Panc1 (cell line): ENCODE results near the gene MIA3. TPM values are rescaled to one million over a fixed set of nuclear protein-coding genes. Genes with fewer than 3 reads are reported as not detected.
A peak's percentile ranks its signal among the peaks of the same experiment; 100 is the strongest.

ENCODE experiments used
- ATAC-seq: fragments of 200-7000 bp; cut with Tn5 transposase; 2 replicates; pipeline ENCODE4 v1.9.1; 2020; ENCODE audit warnings: mild to moderate bottlenecking, moderate library complexity
- BruUV-seq: library from RNA; stranded (reverse); fragments of 400-500 nt; replicated peaks from 2 replicates; lab custom pipeline; 2021; lab: Mats Ljungman, UMichigan
- CTCF ChIA-PET: fragments of 300-600 bp; sonication (Branson Sonifier 250); formaldehyde crosslinking; loops from one replicate; lab custom pipeline; 2022; ENCODE audit warnings: antibody characterized with exemption; lab: Charles Lee
- POLR2A ChIA-PET: fragments of 300-600 bp; sonication (Branson Sonifier 250); formaldehyde crosslinking; loops from one replicate; lab custom pipeline; 2022; ENCODE audit warnings: antibody characterized with exemption; lab: Charles Lee
- DNase-seq: peaks from one replicate; pipeline ENCODE4 v3.0.0-alpha.2; 2010; ENCODE audit warnings: low read depth, low spot score
- H3K27ac ChIP-seq: 2 replicates; pipeline ENCODE4 v1.5.1; 2011; ENCODE audit warnings: mild to moderate bottlenecking, low read length, inconsistent platforms
- H3K27me3 ChIP-seq: fragments of 200-500 bp; sonication (Bioruptor generic); 2 replicates; pipeline ENCODE4 v1.6.0; 2014; ENCODE audit warnings: low read length, inconsistent platforms; ENCODE audit not compliant: control insufficient read depth, insufficient read depth
- H3K36me3 ChIP-seq: fragments of 200-500 bp; sonication (Bioruptor generic); 2 replicates; pipeline ENCODE4 v1.5.1; 2014; ENCODE audit warnings: inconsistent platforms, mild to moderate bottlenecking, low read length, moderate library complexity; ENCODE audit not compliant: control insufficient read depth, insufficient read depth
- H3K4me1 ChIP-seq: 2 replicates; pipeline ENCODE4 v1.5.1; 2011; ENCODE audit warnings: inconsistent platforms, mild to moderate bottlenecking, low read length, moderate library complexity; ENCODE audit not compliant: control insufficient read depth, insufficient read depth
- H3K4me3 ChIP-seq, 2 experiments: 2 replicates each; pipeline ENCODE4 v1.5.1; 2011 to 2012; ENCODE audit warnings: low read depth in 2 of 2, low read length in 2 of 2, mild to moderate bottlenecking in 2 of 2, inconsistent platforms in 1 of 2, moderate library complexity in 1 of 2
- H3K9me3 ChIP-seq: fragments of 200-500 bp; sonication (Bioruptor generic); 2 replicates; pipeline ENCODE4 v1.5.1; 2014; ENCODE audit warnings: low read depth, mild to moderate bottlenecking, inconsistent platforms, low read length, moderate library complexity; ENCODE audit not compliant: control insufficient read depth, insufficient read depth
- POLR2AphosphoS5 ChIP-seq: IDR thresholded peaks from 2 replicates; pipeline ENCODE4 v1.6.1; 2012; ENCODE audit warnings: mild to moderate bottlenecking, low read depth, low read length, moderate library complexity
- REST ChIP-seq, 2 experiments: IDR thresholded peaks; 2 replicates each; pipeline ENCODE4 v1.6.1; 2011 to 2012; ENCODE audit warnings: low read depth in 2 of 2, control low read depth in 1 of 2, low read length in 1 of 2, mild to moderate bottlenecking in 1 of 2, moderate library complexity in 1 of 2; ENCODE audit not compliant: insufficient read depth in 1 of 2
- SIN3A ChIP-seq: IDR thresholded peaks from 2 replicates; pipeline ENCODE4 v1.6.1; 2012; ENCODE audit warnings: low read depth, mild to moderate bottlenecking, low read length, moderate library complexity, borderline replicate concordance; ENCODE audit not compliant: insufficient read depth
- TCF7L2 ChIP-seq: IDR thresholded peaks from 2 replicates; pipeline ENCODE4 v1.6.1; 2011; ENCODE audit warnings: mild to moderate bottlenecking, low read depth, low read length, inconsistent platforms
- in situ Hi-C: cut with HindIII; loops from 2 replicates; pipeline ENCODE4 v1.10.0; 2016; ENCODE audit warnings: low sequenced_read_pairs, low pct_unique_long_range_greater_than_20kb
- intact Hi-C: fragments of 100-400 bp; cut with micrococcal nuclease; formaldehyde crosslinking; loops from one replicate; pipeline ENCODE4 v1.10.0; 2022; ENCODE audit not compliant: unreplicated experiment
- total RNA-seq: library from RNA; stranded (reverse); gene quantifications from one replicate; pipeline ENCODE4 v1.2.1, GENCODE V29; 2021; ENCODE audit not compliant: unreplicated experiment
- TF ChIP-seq, protein P1 (sequence below): fragments of 450-650 bp; IDR thresholded peaks from 2 replicates; pipeline ENCODE4 v1.5.1; 2017; ENCODE audit warnings: mild to moderate bottlenecking

MIA3 gene
- total RNA-seq, 1 experiment from 2014 or later, result 53.5 TPM

DNA sequence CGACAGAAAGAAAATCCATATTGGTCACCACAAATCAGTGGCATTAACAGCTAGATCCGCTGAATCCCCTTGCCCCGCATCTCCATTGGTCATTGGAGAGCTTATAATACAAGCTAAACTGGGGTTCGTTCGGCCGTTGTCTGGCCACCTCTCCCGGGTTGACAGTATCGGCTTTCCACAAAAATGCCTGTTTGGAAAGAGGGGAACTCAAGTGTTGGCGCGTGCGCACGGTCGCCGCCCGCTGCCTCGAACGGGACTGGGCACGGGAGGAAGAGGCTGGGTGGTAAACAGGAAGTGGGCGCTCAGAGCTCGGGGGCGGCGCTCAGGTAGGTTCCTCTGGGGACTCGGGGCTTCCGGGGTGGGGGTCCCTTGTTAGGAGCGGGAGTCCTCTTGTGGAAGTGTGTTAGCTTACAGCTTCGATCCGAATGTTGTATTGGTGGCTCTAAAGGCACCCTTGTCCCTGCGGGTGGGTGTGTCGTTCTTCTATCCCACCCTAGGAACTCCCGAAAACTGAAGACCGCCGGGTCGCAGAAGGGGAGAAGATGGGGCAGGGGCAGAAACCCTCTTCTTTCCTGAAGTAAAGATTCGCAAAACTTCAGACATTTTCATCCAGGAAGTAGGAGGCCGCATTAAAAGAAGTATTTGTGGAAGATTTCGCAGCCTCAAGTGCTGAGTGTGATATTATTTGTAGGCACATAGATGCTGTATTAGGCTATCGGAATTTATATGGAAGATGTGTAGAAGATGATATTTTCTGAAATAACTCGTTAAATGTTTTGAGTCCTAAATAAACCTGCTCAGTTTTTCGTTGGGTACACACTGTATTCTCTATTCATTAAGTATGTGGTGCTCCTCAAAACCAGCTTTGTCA, 95.4 kb downstream of the MIA3 start:
- H3K9me3 ChIP-seq, result no peaks in the 10 kb centered on the region
- BruUV-seq, result no TSS peak
- ChIA-PET CTCF (interaction anchor here (0.6 kb wide), 1 partner anchor 43 kb away, joined by 4 read pairs; no protein-coding TSS in a partner anchor), POLR2A (interaction anchor here (0.5 to 0.7 kb wide), 2 partner anchors 30 to 845 kb away, joined by 6 to 8 read pairs; no protein-coding TSS in a partner anchor)
- peak; percentile 85 for ATAC-seq
- H3K36me3 ChIP-seq, result peaks cover 16% of the 10 kb centered on the region
- H3K4me3 ChIP-seq, result peak overlapping the region; percentile 80 to 99
- TF ChIP-seq TCF7L2 (no peak), SIN3A (peak; percentile 87; the same call in 1 of the 2 replicates)
- H3K27ac ChIP-seq, result peak overlapping the region; percentile 100
- H3K4me1 ChIP-seq, result peaks cover 9% of the 10 kb centered on the region
- intact Hi-C loops, result loop anchor here (5.0 kb wide), 1 partner anchor 246 kb away; no protein-coding TSS in a partner anchor
- in situ Hi-C loops, result no loop called here
- no peaks in the 10 kb centered on the region for H3K27me3 ChIP-seq
- peak; percentile 83 for DNase-seq

GRCh38 chr1:222716393-222716792, 98.5 kb downstream of the MIA3 start:
- H3K4me1 ChIP-seq, result no peaks in the 10 kb centered on the region
- BruUV-seq, result no TSS peak
- DNase-seq (no peak), ATAC-seq (no peak)
- CTCF ChIA-PET, result no interaction called here
- POLR2A ChIA-PET, result no interaction called here
- H3K9me3 ChIP-seq, result no peaks in the 10 kb centered on the region
- peaks cover 40% of the 10 kb centered on the region for H3K36me3 ChIP-seq
- in situ Hi-C loops (no loop called here), intact Hi-C loops (no loop called here)
- no peak overlapping the region for H3K4me3 ChIP-seq
- no peak for TF ChIP-seq TCF7L2
- TF ChIP-seq SIN3A, result no peak
- no peak for TF ChIP-seq POLR2AphosphoS5
- TF ChIP-seq, protein P1, sequence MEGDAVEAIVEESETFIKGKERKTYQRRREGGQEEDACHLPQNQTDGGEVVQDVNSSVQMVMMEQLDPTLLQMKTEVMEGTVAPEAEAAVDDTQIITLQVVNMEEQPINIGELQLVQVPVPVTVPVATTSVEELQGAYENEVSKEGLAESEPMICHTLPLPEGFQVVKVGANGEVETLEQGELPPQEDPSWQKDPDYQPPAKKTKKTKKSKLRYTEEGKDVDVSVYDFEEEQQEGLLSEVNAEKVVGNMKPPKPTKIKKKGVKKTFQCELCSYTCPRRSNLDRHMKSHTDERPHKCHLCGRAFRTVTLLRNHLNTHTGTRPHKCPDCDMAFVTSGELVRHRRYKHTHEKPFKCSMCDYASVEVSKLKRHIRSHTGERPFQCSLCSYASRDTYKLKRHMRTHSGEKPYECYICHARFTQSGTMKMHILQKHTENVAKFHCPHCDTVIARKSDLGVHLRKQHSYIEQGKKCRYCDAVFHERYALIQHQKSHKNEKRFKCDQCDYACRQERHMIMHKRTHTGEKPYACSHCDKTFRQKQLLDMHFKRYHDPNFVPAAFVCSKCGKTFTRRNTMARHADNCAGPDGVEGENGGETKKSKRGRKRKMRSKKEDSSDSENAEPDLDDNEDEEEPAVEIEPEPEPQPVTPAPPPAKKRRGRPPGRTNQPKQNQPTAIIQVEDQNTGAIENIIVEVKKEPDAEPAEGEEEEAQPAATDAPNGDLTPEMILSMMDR, result no peak
- TF ChIP-seq REST (IDR thresholded peaks at IDR 0.05; ENCODE audit: insufficient read depth in 1 of 2, low read depth in 2 of 2, low read length in 1 of 2), result no peak
- H3K27me3 ChIP-seq, result no peaks in the 10 kb centered on the region
- H3K27ac ChIP-seq, result no peak overlapping the region

Other genes with a start within 250 kb of the MIA3 start
- 14.7 TPM for gene HHIPL2, start 70.0 kb upstream of the MIA3 start, total RNA-seq
- 11.6 TPM for gene TAF1A, start 28.2 kb upstream of the MIA3 start, total RNA-seq
- gene AIDA, start 94.4 kb downstream of the MIA3 start, total RNA-seq, result 73.1 TPM
- 49.8 TPM for gene BROX, start 94.5 kb downstream of the MIA3 start, total RNA-seq
- not detected for gene FAM177B, start 119.1 kb downstream of the MIA3 start, total RNA-seq
- gene DISP1, start 196.9 kb downstream of the MIA3 start, total RNA-seq, result 4.2 TPM